HepG2 (cell line): Measurements from ENCODE around the gene FAM83C. TPM values are rescaled to one million over a fixed set of nuclear protein-coding genes. Genes with fewer than 3 reads are reported as not detected.

Experiments
- ATF7-NPFF ChIP-seq: sonication (generic); formaldehyde crosslinking; IDR thresholded peaks from 2 replicates; pipeline ENCODE4 v1.8.1; 2023; ENCODE audit warnings: mild to moderate bottlenecking, low read depth, missing genetic modification reagents, moderate library complexity
- E2F1 ChIP-seq: sonication (generic); formaldehyde crosslinking; IDR thresholded peaks from 2 replicates; pipeline ENCODE4 v1.5.0; 2020; ENCODE audit warnings: missing genetic modification reagents
- FOXA3 ChIP-seq: IDR thresholded peaks from 2 replicates; pipeline ENCODE4 v1.6.1; 2016; ENCODE audit warnings: missing genetic modification reagents, missing compliant biosample characterization
- FOXP1 ChIP-seq, 2 experiments: fragments of 450-650 bp in 1 of 2; IDR thresholded peaks; 2 replicates each; pipeline ENCODE4 v1.6.1; 2017 to 2018; ENCODE audit warnings: antibody characterized with exemption in 1 of 2
- HDAC2 ChIP-seq: sonication (generic); formaldehyde crosslinking; IDR thresholded peaks from 2 replicates; pipeline ENCODE4 v1.4.0; 2020; ENCODE audit warnings: missing genetic modification reagents
- HMG20A ChIP-seq: IDR thresholded peaks from 2 replicates; pipeline ENCODE4 v1.6.1; 2016; ENCODE audit warnings: borderline replicate concordance
- MIER3 ChIP-seq: IDR thresholded peaks from 2 replicates; pipeline ENCODE4 v1.6.1; 2016; ENCODE audit warnings: missing compliant biosample characterization, borderline replicate concordance
- PLRG1 ChIP-seq: fragments of 450-650 bp; conservative IDR thresholded peaks from 2 replicates; pipeline ENCODE4 v1.6.1; 2016
- RAD21 ChIP-seq: fragments of 450-650 bp; formaldehyde crosslinking; IDR thresholded peaks from 2 replicates; pipeline ENCODE4 v1.5.0; 2020; ENCODE audit warnings: mild to moderate bottlenecking
- SMYD3 ChIP-seq: sonication (generic); formaldehyde crosslinking; IDR thresholded peaks from 2 replicates; pipeline ENCODE4 v1.8.1; 2023; ENCODE audit warnings: mild to moderate bottlenecking, missing genetic modification reagents
- U2AF2 ChIP-seq: fragments of 200-400 bp; formaldehyde crosslinking; IDR thresholded peaks from 2 replicates; pipeline ENCODE4 v1.6.1; 2017; ENCODE audit warnings: low read depth, mild to moderate bottlenecking, low read length
- XBP1 ChIP-seq: sonication (generic); formaldehyde crosslinking; IDR thresholded peaks from 2 replicates; pipeline ENCODE4 v1.5.0; 2020; ENCODE audit warnings: missing genetic modification reagents
- ZBTB7B ChIP-seq: sonication (generic); formaldehyde crosslinking; IDR thresholded peaks from 2 replicates; pipeline ENCODE4 v1.4.0; 2020; ENCODE audit warnings: missing genetic modification reagents
- ZFP37 ChIP-seq: sonication (generic); formaldehyde crosslinking; IDR thresholded peaks from 2 replicates; pipeline ENCODE4 v1.4.0; 2020; ENCODE audit warnings: missing genetic modification reagents, borderline replicate concordance
- ZNF274 ChIP-seq: sonication (generic); formaldehyde crosslinking; IDR thresholded peaks from 2 replicates; pipeline ENCODE4 v1.5.1; 2020; ENCODE audit warnings: mild to moderate bottlenecking, missing genetic modification reagents
- ZNF333 ChIP-seq: sonication (generic); formaldehyde crosslinking; IDR thresholded peaks from 2 replicates; pipeline ENCODE4 v1.4.0; 2020; ENCODE audit warnings: mild to moderate bottlenecking, missing genetic modification reagents, borderline replicate concordance
- ZNF33A ChIP-seq: sonication (generic); formaldehyde crosslinking; IDR thresholded peaks from 2 replicates; pipeline ENCODE4 v1.5.1; 2020; ENCODE audit warnings: missing genetic modification reagents, mild to moderate bottlenecking, moderate library complexity, borderline replicate concordance
- ZNF383 ChIP-seq: sonication (generic); formaldehyde crosslinking; IDR thresholded peaks from 2 replicates; pipeline ENCODE4 v1.4.0; 2020; ENCODE audit warnings: missing genetic modification reagents, mild to moderate bottlenecking, borderline replicate concordance
- ZNF567 ChIP-seq: sonication (generic); formaldehyde crosslinking; IDR thresholded peaks from 2 replicates; pipeline ENCODE4 v1.8.1; 2023; ENCODE audit warnings: mild to moderate bottlenecking, missing genetic modification reagents, borderline replicate concordance
- ZNF616 ChIP-seq: sonication (generic); formaldehyde crosslinking; IDR thresholded peaks from 2 replicates; pipeline ENCODE4 v1.5.0; 2020; ENCODE audit warnings: low read depth, mild to moderate bottlenecking, missing genetic modification reagents
- ZSCAN12 ChIP-seq: sonication (generic); formaldehyde crosslinking; IDR thresholded peaks from 2 replicates; pipeline ENCODE4 v1.9.0; 2021; ENCODE audit warnings: mild to moderate bottlenecking, missing genetic modification reagents
- polyA plus RNA-seq, 8 experiments: library from polyadenylated mRNA; depleted of rRNA in 3 of 8; stranded (reverse) in 7 of 8; unstranded in 1 of 8; fragments of >200 nt; fragmentation: Illumina TruSeq in 4 of 8; extraction: Trizol in 4 of 8; gene quantifications; 2 replicates each; pipeline versions ENCODE4 v1.2.1 to v1.2.3, GENCODE V29; 2011 to 2016; ENCODE audit warnings: low read depth in 4 of 8, missing spikeins in 1 of 8, mixed read lengths in 1 of 8; ENCODE audit not compliant: insufficient read depth in 1 of 8
- total RNA-seq, 5 experiments: library from RNA; depleted of rRNA; stranded (reverse); fragments of >200 nt; fragmentation: Illumina TruSeq; extraction: Trizol; gene quantifications; 2 replicates each; pipeline ENCODE4 v1.2.3, GENCODE V29; 2016; ENCODE audit warnings: low read depth in 1 of 5
- TF ChIP-seq, protein P1 (sequence below): sonication (generic); formaldehyde crosslinking; IDR thresholded peaks from 2 replicates; pipeline ENCODE4 v1.4.0; 2020; ENCODE audit warnings: missing genetic modification reagents; ENCODE audit errors: not compliant biosample characterization
- TF ChIP-seq, protein P2 (sequence below): sonication (generic); formaldehyde crosslinking; IDR thresholded peaks from 2 replicates; pipeline ENCODE4 v1.5.0; 2020; ENCODE audit warnings: mild to moderate bottlenecking, missing genetic modification reagents
- TF ChIP-seq, protein P3 (sequence below): sonication (generic); formaldehyde crosslinking; IDR thresholded peaks from 2 replicates; pipeline ENCODE4 v1.8.0; 2022; ENCODE audit warnings: low read depth, missing genetic modification reagents
- TF ChIP-seq, protein P4 (sequence below): IDR thresholded peaks from 2 replicates; pipeline ENCODE4 v1.6.1; 2016; ENCODE audit warnings: low read depth

The FAM83C gene
- total and polyA plus RNA-seq, 2 of the 13 experiments (the other 11 are each of a cell fraction or from before 2014, with no cell fraction given) = 0.04 TPM; not detected in 1

DNA sequence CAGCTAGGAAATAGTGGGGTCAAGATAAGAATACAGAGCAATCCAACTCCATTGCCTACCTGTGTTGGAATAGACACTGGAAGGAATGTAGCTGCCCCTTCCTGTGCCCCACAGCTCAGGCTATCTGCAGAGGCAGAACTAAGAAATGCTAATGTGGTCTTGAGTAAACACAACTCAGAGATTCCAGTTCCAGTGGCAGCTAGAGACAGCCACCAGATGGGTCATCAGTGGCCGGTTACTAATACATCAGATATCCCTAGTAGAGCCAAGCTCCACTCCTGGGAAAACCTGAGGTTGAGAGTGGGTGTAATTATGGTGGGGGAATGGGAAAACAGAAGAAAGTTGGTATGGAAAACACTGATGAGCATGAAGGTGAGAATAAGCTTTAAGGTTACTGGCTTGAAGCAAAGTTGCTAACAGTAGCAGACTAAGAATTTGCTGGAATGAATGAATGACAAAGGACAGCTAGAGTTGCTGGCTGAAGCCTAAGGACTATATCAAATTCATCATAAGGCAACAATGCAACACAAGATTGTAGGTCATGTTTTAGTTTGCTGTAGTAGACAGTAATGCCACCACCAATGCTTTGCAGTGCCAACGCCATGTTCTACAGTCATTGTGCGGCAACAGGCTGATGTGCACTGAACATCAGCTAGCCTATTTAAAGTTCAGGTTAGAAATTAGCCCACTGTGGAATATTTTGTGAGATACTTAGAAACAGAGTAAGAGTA lies 28.3 kb upstream of the FAM83C start (continued):
- TF ChIP-seq, protein P1, sequence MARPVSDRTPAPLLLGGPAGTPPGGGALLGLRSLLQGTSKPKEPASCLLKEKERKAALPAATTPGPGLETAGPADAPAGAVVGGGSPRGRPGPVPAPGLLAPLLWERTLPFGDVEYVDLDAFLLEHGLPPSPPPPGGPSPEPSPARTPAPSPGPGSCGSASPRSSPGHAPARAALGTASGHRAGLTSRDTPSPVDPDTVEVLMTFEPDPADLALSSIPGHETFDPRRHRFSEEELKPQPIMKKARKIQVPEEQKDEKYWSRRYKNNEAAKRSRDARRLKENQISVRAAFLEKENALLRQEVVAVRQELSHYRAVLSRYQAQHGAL = no peak
- TF ChIP-seq, protein P2, sequence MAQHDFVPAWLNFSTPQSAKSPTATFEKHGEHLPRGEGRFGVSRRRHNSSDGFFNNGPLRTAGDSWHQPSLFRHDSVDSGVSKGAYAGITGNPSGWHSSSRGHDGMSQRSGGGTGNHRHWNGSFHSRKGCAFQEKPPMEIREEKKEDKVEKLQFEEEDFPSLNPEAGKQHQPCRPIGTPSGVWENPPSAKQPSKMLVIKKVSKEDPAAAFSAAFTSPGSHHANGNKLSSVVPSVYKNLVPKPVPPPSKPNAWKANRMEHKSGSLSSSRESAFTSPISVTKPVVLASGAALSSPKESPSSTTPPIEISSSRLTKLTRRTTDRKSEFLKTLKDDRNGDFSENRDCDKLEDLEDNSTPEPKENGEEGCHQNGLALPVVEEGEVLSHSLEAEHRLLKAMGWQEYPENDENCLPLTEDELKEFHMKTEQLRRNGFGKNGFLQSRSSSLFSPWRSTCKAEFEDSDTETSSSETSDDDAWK = no peak
- no peak for TF ChIP-seq ZNF616
- TF ChIP-seq ZNF33A = no peak
- TF ChIP-seq, protein P3, sequence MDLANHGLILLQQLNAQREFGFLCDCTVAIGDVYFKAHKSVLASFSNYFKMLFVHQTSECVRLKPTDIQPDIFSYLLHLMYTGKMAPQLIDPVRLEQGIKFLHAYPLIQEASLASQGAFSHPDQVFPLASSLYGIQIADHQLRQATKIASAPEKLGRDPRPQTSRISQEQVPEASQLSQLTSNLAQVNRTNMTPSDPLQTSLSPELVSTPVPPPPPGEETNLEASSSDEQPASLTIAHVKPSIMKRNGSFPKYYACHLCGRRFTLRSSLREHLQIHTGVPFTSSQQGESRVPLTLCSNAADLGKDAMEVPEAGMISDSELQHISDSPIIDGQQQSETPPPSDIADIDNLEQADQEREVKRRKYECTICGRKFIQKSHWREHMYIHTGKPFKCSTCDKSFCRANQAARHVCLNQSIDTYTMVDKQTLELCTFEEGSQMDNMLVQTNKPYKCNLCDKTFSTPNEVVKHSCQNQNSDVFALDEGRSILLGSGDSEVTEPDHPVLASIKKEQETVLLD (CRISPR knock-in tag) = no peak
- TF ChIP-seq HDAC2 (CRISPR knock-in tag) = 0 out of 2 replicates have a peak, but pooled peaks have one; percentile 6
- TF ChIP-seq, protein P4, sequence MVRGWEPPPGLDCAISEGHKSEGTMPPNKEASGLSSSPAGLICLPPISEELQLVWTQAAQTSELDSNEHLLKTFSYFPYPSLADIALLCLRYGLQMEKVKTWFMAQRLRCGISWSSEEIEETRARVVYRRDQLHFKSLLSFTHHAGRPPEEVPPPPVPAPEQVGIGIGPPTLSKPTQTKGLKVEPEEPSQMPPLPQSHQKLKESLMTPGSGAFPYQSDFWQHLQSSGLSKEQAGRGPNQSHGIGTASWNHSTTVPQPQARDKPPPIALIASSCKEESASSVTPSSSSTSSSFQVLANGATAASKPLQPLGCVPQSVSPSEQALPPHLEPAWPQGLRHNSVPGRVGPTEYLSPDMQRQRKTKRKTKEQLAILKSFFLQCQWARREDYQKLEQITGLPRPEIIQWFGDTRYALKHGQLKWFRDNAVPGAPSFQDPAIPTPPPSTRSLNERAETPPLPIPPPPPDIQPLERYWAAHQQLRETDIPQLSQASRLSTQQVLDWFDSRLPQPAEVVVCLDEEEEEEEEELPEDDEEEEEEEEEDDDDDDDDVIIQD = 0 out of 2 replicates have a peak, but pooled peaks have one; percentile 34
- TF ChIP-seq ZFP37 (CRISPR knock-in tag) = no peak
- no peak for TF ChIP-seq ATF7-NPFF (CRISPR knock-in tag)
- TF ChIP-seq E2F1 (CRISPR knock-in tag) = no peak
- TF ChIP-seq PLRG1 = no peak
- TF ChIP-seq ZNF567 (CRISPR knock-in tag) = no peak
- TF ChIP-seq MIER3 (CRISPR knock-in tag) = peak; percentile 70; the same call in 1 of the 2 replicates
- TF ChIP-seq U2AF2 = no peak
- TF ChIP-seq HMG20A (CRISPR knock-in tag) = peak; percentile 73; the same call in 1 of the 2 replicates
- no peak for TF ChIP-seq ZSCAN12
- no peak for TF ChIP-seq ZNF383
- peak; percentile 69 for TF ChIP-seq FOXA3 (CRISPR knock-in tag)
- TF ChIP-seq FOXP1 (IDR thresholded peaks at IDR 0.05) = no peak
- peak; percentile 36; the same call in 1 of the 2 replicates for TF ChIP-seq FOXP1 (CRISPR knock-in tag; IDR thresholded peaks at IDR 0.05)
- no peak for TF ChIP-seq RAD21
- TF ChIP-seq XBP1 = no peak
- no peak for TF ChIP-seq ZBTB7B (CRISPR knock-in tag)
- TF ChIP-seq ZNF333 (CRISPR knock-in tag) = no peak
- no peak for TF ChIP-seq SMYD3
- no peak for TF ChIP-seq ZNF274 (CRISPR knock-in tag)
